Measurements from ENCODE around the gene ACOT11.
"Not testable (repeated sequence)": the region's sequence is repeated elsewhere in the genome, so short reads cannot be mapped to it uniquely, and the experiment has no call there.

Gene ACOT11

DNA sequence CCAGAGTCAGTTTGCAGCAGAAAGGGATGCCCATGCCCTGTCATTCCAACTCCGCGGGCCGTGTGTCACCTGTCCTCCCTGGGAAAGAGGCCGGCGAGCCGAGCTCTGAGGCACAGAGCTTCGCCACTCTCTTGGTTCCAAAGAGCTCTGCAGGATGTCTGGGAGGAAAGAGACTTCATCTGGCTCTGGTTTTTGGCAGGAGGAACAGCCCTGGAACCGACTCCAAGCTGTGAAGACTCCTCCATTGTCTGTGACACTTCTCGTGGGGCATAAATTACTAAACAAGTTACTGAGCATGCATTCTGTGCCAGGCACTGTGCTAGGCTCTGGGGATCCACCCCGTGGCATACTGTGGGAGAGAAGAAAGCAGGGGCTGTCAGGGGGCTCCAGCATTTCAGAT is 79.2 kb downstream of the ACOT11 start:
- ChIA-PET CTCF (interaction anchor here (0.6 kb wide), 1 partner anchor 1454 kb away, joined by 3 read pairs; no protein-coding TSS in a partner anchor), POLR2A (no interaction called here)
- Histone ChIP-seq H3K36me3 (ENCODE audit: control insufficient read depth in 2 of 2, insufficient read depth in 1 of 2, low read length in 2 of 2) (no peaks in the 10 kb centered on the region), H3K9me3 (ENCODE audit: control insufficient read depth, insufficient read depth, low read depth, low read length) (no peaks in the 10 kb centered on the region), H3K4me1 (ENCODE audit: control insufficient read depth, insufficient read depth, low read length) (no peaks in the 10 kb centered on the region), H3K27ac (ENCODE audit: extremely low read depth, low read depth, low read length) (no peak overlapping the region), H3K4me3 (ENCODE audit: low read depth, low read length) (no peak overlapping the region)
- TF ChIP-seq, protein P1, sequence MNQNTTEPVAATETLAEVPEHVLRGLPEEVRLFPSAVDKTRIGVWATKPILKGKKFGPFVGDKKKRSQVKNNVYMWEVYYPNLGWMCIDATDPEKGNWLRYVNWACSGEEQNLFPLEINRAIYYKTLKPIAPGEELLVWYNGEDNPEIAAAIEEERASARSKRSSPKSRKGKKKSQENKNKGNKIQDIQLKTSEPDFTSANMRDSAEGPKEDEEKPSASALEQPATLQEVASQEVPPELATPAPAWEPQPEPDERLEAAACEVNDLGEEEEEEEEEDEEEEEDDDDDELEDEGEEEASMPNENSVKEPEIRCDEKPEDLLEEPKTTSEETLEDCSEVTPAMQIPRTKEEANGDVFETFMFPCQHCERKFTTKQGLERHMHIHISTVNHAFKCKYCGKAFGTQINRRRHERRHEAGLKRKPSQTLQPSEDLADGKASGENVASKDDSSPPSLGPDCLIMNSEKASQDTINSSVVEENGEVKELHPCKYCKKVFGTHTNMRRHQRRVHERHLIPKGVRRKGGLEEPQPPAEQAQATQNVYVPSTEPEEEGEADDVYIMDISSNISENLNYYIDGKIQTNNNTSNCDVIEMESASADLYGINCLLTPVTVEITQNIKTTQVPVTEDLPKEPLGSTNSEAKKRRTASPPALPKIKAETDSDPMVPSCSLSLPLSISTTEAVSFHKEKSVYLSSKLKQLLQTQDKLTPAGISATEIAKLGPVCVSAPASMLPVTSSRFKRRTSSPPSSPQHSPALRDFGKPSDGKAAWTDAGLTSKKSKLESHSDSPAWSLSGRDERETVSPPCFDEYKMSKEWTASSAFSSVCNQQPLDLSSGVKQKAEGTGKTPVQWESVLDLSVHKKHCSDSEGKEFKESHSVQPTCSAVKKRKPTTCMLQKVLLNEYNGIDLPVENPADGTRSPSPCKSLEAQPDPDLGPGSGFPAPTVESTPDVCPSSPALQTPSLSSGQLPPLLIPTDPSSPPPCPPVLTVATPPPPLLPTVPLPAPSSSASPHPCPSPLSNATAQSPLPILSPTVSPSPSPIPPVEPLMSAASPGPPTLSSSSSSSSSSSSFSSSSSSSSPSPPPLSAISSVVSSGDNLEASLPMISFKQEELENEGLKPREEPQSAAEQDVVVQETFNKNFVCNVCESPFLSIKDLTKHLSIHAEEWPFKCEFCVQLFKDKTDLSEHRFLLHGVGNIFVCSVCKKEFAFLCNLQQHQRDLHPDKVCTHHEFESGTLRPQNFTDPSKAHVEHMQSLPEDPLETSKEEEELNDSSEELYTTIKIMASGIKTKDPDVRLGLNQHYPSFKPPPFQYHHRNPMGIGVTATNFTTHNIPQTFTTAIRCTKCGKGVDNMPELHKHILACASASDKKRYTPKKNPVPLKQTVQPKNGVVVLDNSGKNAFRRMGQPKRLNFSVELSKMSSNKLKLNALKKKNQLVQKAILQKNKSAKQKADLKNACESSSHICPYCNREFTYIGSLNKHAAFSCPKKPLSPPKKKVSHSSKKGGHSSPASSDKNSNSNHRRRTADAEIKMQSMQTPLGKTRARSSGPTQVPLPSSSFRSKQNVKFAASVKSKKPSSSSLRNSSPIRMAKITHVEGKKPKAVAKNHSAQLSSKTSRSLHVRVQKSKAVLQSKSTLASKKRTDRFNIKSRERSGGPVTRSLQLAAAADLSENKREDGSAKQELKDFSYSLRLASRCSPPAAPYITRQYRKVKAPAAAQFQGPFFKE (tag by site-specific recombination; IDR thresholded peaks at IDR 0.05; ENCODE audit: borderline replicate concordance) = no peak
- TF ChIP-seq TCF7L2 (IDR thresholded peaks at IDR 0.05; ENCODE audit: borderline replicate concordance, low read depth, low read length) = no peak
- TF ChIP-seq, protein P2, sequence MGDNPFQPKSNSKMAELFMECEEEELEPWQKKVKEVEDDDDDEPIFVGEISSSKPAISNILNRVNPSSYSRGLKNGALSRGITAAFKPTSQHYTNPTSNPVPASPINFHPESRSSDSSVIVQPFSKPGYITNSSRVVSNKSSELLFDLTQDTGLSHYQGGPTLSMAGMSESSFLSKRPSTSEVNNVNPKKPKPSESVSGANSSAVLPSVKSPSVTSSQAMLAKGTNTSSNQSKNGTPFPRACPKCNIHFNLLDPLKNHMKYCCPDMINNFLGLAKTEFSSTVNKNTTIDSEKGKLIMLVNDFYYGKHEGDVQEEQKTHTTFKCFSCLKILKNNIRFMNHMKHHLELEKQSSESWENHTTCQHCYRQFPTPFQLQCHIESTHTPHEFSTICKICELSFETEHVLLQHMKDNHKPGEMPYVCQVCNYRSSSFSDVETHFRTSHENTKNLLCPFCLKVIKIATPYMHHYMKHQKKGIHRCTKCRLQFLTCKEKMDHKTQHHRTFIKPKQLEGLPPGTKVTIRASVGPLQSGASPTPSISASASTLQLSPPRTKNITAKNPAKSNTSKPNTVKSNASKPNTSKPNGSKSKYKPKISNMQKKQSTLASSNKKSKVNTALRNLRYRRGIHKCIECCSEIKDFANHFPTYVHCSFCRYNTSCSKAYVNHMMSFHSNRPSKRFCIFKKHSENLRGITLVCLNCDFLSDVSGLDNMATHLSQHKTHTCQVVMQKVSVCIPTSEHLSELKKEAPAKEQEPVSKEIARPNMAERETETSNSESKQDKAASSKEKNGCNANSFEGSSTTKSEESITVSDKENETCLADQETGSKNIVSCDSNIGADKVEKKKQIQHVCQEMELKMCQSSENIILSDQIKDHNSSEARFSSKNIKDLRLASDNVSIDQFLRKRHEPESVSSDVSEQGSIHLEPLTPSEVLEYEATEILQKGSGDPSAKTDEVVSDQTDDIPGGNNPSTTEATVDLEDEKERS (tag by site-specific recombination; IDR thresholded peaks at IDR 0.05) = no peak
- no peak for TF ChIP-seq ZNF2 (tag by site-specific recombination; IDR thresholded peaks at IDR 0.05)
- TF ChIP-seq ZNF48 (tag by site-specific recombination; IDR thresholded peaks at IDR 0.05) = no peak
- TF ChIP-seq SCRT1 (tag by site-specific recombination; IDR thresholded peaks at IDR 0.05; ENCODE audit: borderline replicate concordance) = no peak
- TF ChIP-seq ZNF221 (tag by site-specific recombination; IDR thresholded peaks at IDR 0.05; ENCODE audit: borderline replicate concordance) = no peak
- no peak for TF ChIP-seq IKZF3 (tag by site-specific recombination; IDR thresholded peaks at IDR 0.05)
- TF ChIP-seq, protein P3, sequence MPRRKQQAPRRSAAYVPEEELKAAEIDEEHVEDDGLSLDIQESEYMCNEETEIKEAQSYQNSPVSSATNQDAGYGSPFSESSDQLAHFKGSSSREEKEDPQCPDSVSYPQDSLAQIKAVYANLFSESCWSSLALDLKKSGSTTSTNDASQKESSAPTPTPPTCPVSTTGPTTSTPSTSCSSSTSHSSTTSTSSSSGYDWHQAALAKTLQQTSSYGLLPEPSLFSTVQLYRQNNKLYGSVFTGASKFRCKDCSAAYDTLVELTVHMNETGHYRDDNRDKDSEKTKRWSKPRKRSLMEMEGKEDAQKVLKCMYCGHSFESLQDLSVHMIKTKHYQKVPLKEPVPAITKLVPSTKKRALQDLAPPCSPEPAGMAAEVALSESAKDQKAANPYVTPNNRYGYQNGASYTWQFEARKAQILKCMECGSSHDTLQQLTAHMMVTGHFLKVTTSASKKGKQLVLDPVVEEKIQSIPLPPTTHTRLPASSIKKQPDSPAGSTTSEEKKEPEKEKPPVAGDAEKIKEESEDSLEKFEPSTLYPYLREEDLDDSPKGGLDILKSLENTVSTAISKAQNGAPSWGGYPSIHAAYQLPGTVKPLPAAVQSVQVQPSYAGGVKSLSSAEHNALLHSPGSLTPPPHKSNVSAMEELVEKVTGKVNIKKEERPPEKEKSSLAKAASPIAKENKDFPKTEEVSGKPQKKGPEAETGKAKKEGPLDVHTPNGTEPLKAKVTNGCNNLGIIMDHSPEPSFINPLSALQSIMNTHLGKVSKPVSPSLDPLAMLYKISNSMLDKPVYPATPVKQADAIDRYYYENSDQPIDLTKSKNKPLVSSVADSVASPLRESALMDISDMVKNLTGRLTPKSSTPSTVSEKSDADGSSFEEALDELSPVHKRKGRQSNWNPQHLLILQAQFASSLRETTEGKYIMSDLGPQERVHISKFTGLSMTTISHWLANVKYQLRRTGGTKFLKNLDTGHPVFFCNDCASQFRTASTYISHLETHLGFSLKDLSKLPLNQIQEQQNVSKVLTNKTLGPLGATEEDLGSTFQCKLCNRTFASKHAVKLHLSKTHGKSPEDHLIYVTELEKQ (tag by site-specific recombination; IDR thresholded peaks at IDR 0.05; ENCODE audit: borderline replicate concordance) = no peak
- no peak for TF ChIP-seq ZNF354C (tag by site-specific recombination; IDR thresholded peaks at IDR 0.05; ENCODE audit: borderline replicate concordance, low read depth)
- no peak for TF ChIP-seq ZNF223 (tag by site-specific recombination; IDR thresholded peaks at IDR 0.05)
- TF ChIP-seq ZNF664 (tag by site-specific recombination; IDR thresholded peaks at IDR 0.05) = no peak
- TF ChIP-seq, protein P4, sequence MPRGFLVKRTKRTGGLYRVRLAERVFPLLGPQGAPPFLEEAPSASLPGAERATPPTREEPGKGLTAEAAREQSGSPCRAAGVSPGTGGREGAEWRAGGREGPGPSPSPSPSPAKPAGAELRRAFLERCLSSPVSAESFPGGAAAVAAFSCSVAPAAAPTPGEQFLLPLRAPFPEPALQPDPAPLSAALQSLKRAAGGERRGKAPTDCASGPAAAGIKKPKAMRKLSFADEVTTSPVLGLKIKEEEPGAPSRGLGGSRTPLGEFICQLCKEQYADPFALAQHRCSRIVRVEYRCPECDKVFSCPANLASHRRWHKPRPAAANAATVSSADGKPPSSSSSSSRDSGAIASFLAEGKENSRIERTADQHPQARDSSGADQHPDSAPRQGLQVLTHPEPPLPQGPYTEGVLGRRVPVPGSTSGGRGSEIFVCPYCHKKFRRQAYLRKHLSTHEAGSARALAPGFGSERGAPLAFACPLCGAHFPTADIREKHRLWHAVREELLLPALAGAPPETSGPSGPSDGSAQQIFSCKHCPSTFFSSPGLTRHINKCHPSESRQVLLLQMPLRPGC (tag by site-specific recombination; IDR thresholded peaks at IDR 0.05) = no peak
- TF ChIP-seq, protein P5, sequence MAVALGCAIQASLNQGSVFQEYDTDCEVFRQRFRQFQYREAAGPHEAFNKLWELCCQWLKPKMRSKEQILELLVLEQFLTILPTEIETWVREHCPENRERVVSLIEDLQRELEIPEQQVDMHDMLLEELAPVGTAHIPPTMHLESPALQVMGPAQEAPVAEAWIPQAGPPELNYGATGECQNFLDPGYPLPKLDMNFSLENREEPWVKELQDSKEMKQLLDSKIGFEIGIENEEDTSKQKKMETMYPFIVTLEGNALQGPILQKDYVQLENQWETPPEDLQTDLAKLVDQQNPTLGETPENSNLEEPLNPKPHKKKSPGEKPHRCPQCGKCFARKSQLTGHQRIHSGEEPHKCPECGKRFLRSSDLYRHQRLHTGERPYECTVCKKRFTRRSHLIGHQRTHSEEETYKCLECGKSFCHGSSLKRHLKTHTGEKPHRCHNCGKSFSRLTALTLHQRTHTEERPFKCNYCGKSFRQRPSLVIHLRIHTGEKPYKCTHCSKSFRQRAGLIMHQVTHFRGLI (tag by site-specific recombination; IDR thresholded peaks at IDR 0.05) = no peak
- TF ChIP-seq ZNF776 (tag by site-specific recombination; IDR thresholded peaks at IDR 0.05; ENCODE audit: borderline replicate concordance) = no peak

DNA sequence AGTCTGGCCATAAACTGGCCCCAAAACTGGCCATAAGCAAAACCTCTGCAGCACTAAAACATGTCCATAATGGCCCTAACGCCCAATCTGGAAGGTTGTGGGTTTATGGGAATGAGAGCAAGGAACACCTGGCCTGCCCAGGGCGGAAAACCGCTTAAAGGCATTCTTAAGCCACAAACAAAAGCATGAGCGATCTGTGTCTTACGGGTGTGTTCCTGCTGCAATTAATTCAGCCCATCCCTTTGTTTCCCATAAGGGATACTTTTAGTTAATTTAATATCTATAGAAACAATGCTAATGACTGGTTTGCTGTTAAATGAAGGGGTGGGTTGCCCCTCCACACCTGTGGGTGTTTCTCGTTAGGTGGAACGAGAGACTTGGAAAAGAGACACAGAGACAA is 87.8 kb downstream of the ACOT11 start:
- POLR2A ChIA-PET; H3K4me3 ChIP-seq (ENCODE audit: low read depth, low read length); H3K36me3 ChIP-seq (ENCODE audit: control insufficient read depth in 2 of 2, insufficient read depth in 1 of 2, low read length in 2 of 2); H3K9me3 ChIP-seq (ENCODE audit: control insufficient read depth, insufficient read depth, low read depth, low read length); H3K27ac ChIP-seq (ENCODE audit: extremely low read depth, low read depth, low read length); CTCF ChIA-PET; H3K4me1 ChIP-seq (ENCODE audit: control insufficient read depth, insufficient read depth, low read length): not testable (repeated sequence)
